NCI-H1417 treated with DMSO at 0.1 percent for 48 hours (cell line): ENCODE data around the gene FSTL1.

Source experiments
- DNase-seq: peaks from one replicate; lab custom pipeline; 2025; lab: John Stamatoyannopoulos, UW

FSTL1 gene

DNA sequence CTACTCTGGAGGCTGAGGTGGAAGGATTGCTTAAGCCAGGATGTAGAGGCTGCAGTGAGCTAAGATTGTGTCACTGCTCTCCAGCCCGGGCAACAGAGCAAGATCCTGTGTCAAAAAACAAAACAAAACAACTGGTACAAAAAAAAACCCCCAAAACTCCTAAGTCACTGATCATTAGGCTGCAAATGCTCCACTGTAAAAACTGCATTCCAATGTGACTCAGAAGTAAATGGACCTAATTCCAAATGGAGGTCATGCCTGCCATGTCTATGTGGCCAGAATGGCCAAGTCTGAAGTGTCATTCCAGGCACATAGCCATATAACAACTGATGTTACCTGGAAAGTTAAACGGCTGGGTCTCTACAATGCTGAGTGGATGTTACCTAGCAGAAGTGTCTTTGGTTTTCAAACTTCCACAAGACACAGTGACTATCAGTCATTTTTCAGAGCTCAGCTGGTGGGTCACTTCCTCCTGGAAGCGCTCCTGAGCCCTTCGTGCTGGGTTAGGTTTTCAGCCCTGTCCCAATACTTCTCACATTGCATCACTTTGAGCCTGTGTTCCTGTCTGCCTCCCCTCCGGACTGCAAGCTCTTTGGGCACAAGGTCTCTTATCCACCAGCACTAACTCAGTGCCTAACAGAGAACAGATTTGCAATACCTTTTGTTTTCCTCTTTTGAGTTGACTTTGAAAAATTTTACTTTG, 10.6 kb downstream of the FSTL1 start:
- DNase-seq: no peak

DNA sequence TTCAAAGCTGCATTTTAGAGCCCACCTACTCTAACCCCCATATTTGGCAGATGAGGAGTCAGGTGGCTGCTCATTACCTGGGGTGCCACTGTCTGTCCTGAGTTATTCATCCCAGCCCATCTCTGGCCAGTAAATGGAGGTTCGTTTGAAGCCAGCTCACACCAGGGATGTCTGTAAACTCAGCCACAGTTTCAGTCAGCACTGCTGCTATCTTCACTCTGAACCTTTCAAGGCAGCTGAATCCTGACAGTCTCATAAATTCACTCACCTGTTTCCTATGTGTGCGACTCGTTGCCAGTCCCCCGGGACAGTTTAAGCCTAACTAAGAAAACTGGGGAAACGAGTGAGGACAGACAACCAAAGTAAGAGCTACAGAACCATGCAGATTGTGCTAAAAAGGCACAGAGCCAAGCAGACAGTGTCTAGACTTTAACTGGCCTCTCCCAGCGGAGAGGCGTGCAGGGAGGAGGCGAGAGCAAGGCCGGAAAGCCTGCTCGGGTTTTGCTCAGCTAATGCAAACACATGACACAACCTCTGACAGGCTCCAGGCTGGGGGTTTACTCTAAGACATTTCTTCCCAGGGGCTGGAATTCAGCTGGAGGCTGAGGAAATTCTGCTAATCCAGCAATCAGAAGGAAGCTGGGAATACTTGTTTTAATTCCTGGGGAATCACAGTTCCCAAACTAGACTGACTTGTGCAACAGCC, 12.0 kb downstream of the FSTL1 start:
- DNase-seq: no peak

DNA sequence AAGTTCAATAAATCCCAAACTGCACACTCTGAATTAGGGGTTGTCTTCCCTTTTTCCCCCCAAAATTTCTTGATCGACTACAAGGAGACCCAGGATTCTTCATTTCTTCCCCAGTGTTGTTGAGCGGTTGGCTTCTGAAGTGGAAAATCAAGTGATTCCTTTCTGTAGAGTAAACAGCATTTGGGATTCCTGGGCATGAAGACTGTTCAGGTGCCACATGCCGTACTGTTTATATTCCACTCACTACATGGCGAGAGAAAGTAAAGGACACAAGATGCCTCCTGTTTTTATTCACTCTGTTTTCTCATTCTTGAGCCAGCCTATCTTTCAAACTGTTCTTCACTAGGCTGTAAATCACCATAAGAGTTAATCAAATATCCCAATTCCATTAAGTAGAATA, 12.6 kb downstream of the FSTL1 start:
- no peak for DNase-seq

DNA sequence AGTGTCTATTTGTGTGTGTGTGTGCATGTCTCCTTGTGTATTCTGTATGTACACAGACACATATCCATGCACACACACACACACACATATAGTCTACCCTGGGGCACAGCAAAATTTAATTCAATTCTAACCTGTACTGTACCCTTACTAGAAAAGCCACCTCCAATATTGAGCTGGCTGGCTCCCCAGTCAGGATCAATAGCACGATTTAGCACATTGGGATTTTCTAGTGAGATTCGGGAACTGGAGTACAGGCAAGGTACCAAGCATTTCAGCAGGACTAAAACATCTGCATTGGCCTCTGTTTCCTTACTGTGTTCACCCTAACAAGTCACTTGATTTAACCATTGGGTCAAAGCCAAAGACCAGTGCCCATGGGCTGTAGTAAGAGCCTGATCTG, 13.2 kb downstream of the FSTL1 start:
- DNase-seq: no peak

DNA sequence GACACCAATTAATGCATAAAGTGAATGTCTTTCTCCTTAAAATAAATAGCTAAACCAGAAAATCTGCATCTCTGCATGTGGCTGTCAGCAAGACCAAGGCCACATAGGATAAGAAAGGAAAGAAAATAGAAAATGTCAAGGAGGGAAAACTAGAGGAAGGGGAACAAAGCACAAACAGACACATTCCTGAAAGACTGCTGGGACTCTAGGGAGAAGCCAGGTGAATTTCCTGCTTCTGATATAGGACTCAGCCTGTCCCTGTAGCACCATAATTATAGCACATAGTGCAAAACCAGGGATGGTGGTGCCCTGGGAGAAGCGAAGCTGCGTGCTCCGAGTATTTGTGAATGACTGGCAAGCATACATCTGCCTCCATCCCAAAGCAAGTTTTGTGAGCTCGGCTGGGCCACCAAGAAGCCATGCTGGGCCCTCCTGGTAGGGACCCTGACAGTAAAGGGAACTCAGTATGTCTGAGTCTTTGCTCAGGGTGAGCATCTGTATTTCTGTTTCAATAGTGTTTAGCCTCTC, 14.2 kb downstream of the FSTL1 start:
- DNase-seq: no peak

DNA sequence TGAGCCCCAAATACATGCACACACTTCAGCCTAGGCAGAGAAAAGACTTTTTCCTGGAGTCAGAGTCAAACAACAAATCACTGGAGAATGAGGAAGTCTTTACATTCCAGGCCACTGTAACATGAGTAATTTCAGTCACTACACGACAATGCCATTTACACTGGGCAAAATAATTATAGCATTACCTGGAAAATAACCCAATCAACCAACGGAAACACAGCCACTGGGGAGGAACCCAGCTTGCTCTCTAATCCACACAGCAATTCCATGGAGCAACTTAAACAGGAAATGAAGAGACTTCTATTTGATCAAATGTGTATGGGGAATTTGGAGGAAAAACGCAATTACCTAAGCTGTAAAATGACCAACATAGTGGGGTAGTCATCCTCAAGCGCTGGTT, 15.2 kb downstream of the FSTL1 start:
- DNase-seq: no peak

DNA sequence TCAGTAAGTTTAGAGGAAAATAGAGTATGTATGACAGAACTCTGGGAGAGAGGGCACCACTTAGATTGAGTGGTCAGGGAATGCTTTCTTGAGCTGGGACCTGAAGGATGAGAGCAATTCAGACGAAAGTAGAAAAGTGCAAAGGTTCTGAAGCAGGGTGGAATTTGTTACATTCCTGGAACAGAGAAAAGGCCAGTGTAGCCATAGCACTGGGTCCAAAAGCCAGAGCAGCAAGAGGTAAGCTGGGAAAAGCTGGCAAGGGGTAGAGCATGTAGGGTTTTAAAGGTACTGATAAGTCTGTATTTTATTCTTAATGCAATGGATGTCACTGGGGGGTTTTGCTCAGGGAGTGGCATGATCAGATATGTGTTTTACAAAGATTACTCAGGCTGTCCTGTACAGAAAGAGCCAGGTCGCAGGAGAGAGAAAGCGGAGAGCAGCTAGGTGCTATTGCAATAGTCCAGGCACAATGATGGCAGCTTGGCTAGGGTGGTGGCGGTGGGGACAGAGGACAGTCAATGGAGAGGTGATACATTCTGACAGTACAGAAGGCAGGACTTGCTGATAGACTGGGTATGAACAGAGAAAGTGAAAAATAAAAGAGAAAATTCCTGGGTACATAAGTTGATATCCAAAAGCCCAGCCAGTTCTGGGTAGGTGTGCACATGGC, 17.0 kb downstream of the FSTL1 start:
- no peak for DNase-seq

DNA sequence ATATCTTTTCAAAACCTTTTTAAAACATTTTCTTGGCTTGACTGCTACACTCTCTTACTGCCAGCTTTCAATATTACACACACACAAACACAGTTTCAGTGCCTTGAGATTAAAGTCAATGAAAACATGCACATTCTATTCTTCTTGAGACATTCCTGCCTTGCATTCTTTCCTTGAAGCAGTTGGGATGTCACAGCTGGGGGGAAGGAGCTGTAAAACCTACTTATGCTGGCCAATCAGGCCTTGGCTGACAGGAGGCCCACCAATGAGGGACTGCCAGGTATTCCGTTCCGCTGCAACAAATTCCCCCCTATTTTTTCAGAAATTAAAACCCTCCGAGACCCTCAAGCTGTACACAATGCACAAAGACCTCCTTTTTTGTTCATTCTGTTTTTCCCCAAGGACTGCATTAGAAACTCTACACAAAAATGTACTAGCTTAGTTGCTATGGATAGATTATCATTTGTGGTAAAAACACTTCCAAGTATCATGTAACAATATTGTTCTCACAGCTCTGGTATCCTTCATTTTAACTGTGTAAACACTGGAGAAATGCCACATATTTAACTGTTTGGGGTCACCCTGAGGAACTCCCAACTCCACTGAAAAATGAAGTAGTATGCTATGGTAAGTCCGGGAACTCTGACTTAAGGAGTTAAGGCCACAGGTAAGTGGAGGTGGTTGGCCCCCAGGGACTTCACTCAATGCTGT, 18.5 kb downstream of the FSTL1 start:
- DNase-seq: no peak

DNA sequence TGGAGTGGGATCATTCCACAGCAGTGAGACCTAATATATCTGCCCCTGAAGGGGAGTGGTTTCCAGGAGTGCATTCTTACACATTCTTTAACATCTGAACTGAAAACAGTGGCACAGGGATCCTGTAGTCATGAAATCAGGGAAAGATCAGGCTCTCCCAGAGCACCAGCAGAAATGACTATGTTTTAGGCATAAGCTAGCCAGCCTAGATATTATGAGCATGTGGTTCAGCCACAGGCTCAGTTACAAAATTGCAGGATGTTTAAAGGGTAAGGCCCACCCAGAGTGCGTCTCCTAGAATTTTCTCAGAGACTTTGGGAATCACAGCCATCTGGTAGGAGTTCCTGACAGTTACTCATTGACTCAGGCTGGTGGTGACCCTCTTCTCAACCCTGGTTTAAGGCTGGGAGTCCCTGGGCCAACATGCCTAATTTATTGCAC, 20.9 kb downstream of the FSTL1 start:
- DNase-seq: no peak

DNA sequence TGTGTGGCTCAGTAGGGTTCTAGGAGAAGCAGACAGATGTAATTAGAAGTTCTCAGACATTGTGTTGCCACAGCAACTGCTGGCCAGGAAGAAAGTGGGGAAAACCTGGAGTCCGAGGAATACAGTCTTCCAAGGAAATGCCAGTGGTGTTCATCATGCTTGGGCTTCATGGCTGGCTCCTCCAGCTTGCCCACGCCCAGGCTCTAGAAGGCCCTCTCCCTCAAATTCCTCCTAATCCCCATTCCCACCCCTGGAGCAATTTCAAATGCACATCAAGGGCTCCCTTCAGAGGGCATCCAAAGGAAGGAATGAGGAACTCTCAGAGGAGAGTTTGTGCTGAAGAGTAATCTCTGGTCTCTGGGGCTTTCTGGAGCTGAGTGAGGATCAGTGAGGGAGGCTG, 21.9 kb downstream of the FSTL1 start:
- DNase-seq: no peak

DNA sequence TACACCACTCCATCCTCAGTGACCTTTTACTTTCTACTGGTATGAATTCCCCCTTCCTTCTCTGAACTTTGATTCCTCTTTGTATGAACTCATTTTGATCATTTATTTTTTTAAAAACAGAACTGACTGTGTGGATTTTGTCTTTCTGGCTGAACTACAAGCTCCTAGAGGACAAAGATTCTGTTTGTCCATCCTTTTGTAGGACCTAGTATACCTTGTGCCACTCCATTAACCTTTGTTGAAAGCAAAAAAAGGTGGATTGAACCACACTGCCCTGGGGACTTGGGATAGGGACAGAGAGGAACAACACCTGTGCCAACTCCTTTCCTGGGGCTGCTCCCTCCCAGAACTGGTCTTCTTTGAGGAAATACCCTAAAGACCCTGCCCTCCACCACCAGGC, 23.6 kb downstream of the FSTL1 start:
- no peak for DNase-seq

DNA sequence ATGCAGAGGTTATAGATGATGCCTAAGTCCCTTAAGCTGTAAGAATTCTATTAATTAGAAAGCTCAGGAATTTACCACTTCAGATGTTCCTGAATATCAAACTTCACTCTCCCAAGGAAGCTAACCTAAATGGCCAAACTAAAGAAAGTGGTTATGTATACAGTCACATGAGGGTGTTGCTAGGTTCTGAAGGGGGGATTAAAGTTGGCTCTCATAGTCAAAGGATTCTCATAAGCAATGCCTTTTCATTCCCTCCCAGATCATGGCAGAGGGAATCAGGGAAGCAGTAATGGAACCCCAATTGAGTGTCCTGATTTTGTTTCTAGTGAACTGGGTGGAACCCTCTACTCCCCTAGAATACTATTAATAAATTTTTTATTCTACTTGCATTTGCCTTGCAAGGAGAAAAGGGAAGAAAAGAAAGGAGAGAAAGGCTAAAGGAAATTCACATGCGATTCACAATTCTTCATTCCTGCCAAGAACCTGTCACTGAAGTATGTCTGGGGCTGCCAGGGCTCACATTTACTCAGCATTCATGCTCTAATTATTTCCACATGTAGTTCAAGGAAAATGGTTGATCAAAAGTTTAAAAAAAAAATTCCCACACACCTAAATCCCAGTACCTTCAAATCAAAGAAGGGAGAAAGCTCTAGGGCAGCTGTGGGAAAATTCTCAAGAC, 25.1 kb downstream of the FSTL1 start:
- no peak for DNase-seq

DNA sequence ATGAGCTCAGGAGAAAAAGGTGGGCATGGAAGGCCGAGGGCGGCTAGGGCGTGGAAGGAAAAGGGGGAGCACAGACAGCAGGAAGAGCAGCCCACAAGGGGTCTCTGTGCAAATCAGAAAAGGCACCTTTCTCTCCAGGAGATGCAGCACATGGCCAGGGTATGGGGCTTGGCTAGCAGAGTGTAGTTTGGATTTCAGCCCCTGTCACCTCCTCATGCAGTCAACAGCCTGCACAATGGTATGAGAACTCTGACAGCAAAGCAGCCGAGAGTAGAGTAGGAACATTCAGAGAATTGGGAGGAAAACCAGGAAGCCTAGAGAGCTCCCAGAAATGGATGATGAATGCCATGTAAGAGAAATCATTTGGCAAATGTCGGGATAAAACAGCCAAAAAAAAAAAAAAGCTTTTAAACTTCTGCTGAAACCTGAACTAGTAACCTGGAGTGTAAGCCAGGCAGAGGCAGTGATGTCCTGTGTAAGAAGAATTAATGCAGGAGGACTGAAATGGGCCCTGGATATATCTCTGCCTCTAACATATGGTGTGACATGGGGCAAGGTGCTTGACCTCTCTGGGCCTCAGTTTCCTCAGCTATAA, 25.7 kb downstream of the FSTL1 start:
- DNase-seq: no peak

DNA sequence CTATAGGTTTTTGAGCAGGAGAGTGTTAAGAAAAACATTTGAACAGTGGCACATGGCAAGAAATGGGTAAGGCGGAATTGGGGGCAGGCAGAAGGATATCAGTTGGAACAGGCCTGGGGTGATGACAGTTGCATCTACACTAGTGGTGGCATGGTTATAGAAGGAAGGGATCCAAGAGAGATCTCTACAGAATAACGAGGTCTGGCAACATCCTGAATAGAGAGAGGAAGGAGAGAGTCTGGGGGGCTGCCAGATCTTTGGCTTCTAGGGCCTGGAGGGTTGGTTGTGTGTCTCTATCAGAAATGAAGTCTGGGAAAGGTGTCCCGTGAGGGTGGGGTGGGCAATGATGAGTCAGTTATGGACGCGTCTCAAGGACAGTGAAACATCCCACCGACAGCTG, 26.3 kb downstream of the FSTL1 start:
- DNase-seq: no peak

DNA sequence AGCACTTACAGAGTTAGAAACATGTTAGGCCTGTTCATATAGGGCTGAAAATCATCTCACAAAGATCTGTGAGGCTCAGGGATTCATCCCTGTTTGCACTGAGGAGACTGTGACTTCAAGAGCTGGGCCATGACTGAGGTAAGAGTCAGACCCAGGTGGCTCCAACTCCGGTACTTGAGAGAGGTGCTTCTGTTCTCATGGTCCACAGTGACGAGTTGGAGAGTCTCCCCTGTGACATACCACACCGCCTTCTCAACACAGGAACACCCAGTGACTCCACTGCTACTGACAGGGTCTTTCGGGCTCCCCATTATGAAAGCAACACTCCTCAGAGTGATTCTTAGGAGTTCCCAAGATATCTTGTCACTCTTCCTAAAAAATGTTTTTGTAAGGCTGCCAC, 27.4 kb downstream of the FSTL1 start:
- DNase-seq: no peak

DNA sequence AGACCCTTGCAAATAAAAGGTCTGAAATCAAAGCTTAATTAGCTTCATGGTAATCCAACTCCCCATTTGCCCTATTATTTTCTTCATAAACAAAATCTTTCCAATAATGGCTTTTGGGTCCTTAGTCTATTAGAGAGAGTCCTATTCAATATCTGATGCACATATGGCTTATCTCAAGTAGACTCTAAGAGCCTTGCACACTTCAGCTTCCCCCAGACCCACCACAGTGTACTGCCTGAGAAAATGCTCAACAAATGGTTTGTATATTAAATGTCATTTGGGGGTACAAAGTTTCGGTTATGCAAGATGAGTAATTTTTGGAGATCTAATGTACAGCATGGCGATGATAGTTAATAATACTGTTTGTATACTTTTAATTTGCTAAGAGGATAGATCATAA, 28.9 kb downstream of the FSTL1 start:
- DNase-seq: no peak

DNA sequence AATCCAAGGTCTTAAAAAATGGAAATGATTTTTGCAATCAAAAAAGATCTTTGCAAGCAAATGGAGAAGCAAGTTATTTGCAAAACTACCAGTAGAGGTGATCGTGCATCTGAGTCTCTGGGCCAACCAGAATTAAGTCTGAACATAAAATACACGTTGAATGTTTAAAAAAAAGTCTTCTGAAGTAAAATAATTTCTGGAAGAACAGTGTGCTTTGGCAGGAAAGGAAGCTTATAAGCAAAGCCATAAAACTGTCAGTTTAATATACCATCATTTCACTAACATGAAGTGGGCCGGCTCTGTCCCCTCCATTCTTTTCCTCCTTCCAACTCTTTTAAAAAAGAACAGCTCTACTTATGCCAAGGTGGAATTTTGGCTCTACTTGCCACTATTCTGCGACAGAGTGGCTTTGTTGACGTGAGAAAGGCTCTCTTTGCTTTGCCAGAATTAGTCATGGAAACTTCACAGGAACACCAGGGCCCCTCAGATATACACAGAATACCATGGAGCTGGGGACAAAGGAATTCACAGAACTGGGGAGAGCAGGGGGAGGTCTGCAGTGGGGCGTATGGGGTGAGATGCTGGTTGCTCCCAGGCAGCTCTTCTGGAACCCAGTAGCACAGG, 29.8 kb downstream of the FSTL1 start:
- no peak for DNase-seq

DNA sequence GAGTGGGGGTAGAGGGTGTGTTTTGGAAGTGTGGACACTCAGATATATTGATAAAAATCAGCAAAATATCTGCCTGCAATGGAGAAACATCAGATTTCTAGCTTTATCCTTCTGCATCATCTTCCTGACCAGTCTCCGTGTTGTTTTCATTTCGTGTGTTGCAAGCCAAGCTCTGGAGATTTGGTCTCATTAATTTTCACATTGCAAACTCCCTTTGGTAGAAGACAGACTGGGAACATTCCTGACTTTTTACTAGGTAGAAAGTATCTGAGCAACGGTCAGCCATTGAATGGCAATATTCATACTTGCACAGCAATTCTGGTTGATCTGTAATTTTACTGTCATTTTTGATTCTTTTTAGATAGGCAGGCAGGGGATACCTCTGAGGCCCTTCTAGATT, 30.4 kb downstream of the FSTL1 start:
- no peak for DNase-seq

DNA sequence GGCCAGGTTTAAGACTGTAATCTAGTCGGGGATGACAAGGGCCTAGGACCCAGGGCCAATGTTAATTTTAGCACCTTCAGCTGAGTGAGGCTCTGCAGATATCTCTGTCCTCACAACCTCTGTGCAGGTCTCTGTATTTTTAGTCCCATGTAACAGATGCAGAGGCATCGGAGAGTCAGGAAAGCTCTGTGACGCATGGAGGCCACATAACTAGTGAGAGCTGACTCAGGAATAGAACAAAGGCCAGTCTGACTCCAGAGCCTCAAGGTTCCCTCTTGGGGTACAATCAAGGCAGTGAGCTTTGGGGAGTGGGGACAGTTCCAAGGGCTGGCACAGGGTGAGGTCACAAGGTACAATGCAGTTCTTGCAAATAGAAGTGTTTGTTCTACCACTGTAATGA, 31.0 kb downstream of the FSTL1 start:
- no peak for DNase-seq

DNA sequence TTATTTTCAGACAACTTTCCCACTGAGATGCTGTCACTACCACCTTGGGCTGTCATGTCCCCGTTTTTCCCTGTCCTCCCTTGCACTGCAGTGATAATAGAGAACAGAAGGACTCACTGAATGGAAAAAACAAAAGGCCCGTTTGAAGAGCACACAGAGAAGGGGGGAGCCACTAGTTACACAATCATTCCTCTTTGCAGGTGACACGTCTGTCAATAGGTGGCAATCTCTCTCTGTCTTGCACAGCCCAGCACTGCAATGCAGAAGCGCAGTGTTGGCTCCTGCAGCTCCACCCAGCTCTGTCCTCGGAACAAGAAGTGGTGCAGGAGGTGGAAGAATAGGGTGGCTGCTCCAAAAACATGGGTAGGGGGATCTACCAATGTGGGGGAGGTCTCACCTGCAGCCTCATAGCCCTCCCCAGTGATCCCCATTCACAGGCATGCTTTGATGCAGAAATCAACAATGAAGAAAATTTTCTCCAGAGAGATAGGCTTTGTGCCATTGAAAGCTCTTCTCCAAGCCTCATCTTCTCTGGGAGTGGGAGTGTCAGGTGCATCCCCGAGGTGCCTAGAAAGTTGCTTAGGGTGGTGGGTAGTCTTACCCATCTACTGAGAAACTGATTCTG, 31.8 kb downstream of the FSTL1 start:
- peak; percentile 52 for DNase-seq

DNA sequence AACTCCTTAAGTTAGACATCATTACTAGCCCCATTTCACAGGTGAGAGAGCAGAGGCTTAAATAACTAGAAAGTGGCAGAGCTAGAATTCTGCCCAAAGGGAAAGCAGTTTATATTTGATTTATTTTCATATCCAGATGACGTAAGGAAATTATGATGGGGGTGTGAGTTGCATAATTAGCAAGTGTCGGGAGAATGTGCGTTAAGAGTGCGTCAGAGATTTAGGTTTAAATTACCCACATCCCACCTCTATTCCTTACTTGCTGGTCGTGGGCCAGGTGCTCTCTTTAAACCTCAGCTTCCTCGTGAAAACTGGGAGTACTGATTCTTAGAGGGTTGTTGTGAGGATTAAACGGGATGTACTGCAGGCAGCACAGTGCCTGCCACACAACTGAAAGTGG, 32.3 kb downstream of the FSTL1 start:
- no peak for DNase-seq
